HCT116 (cell line): ENCODE measurements around the gene PLCG2. TPM values are rescaled to one million over a fixed set of nuclear protein-coding genes. Genes with fewer than 3 reads are reported as not detected.

Experiments used
- ATAC-seq: fragments of 200-7000 bp; cut with Tn5 transposase; 2 replicates; pipeline ENCODE4 v1.9.1; 2020; ENCODE audit warnings: mild to moderate bottlenecking, moderate library complexity
- BruUV-seq: library from RNA; stranded (reverse); fragments of 400-500 nt; replicated peaks from 2 replicates; lab custom pipeline; 2021; lab: Mats Ljungman, UMichigan
- CTCF ChIA-PET: fragments of 300-600 bp; sonication (Branson Sonifier 250); formaldehyde crosslinking; loops from one replicate; lab custom pipeline; 2021; ENCODE audit warnings: antibody characterized with exemption; lab: Charles Lee
- POLR2A ChIA-PET: fragments of 300-600, 350-600 bp; sonication (Branson Sonifier 250); formaldehyde crosslinking; loops from one replicate; lab custom pipeline; 2021; ENCODE audit warnings: antibody characterized with exemption; lab: Charles Lee
- RAD21 ChIA-PET, 2 experiments: fragments of 300-600 bp; sonication (Branson Sonifier 250); formaldehyde crosslinking; loops; one replicate each; lab custom pipeline; 2023; ENCODE audit warnings: low total read pairs in 2 of 2; ENCODE audit not compliant: uncharacterized antibody in 2 of 2, unreplicated experiment in 2 of 2, low non-redundant PET in 1 of 2; lab: Charles Lee
- DNase-seq: peaks from one replicate; pipeline ENCODE4 v3.0.0-alpha.2; 2010; ENCODE audit warnings: low read depth, low spot score
- H2AFZ ChIP-seq: fragments of 200-600 bp; shearing (Covaris generic), sonication (generic); 2 replicates; pipeline ENCODE4 v1.6.1; 2017; ENCODE audit warnings: low read depth, mixed run types, mixed read lengths, antibody characterized with exemption, low read length; ENCODE audit not compliant: poor library complexity, severe bottlenecking
- H3K27ac ChIP-seq: 2 replicates; pipeline ENCODE4 v1.5.1; 2012; ENCODE audit warnings: low read depth, low read length
- H3K27me3 ChIP-seq: fragments of 200-600 bp; sonication (generic); 2 replicates; pipeline ENCODE4 v1.6.1; 2016; ENCODE audit warnings: mixed run types, low read length, mixed read lengths; ENCODE audit not compliant: insufficient read depth
- H3K36me3 ChIP-seq, 2 experiments: fragments of 200-500 bp in 1 of 2; fragments of 200-600 bp in 1 of 2; sonication (Bioruptor generic) in 1 of 2; sonication (generic) in 1 of 2; 2 replicates each; pipeline versions ENCODE4 v1.5.1 to v1.6.1; 2014 to 2016; ENCODE audit warnings: low read length in 2 of 2, inconsistent platforms in 1 of 2, mixed read lengths in 1 of 2, mixed run types in 1 of 2; ENCODE audit not compliant: insufficient read depth in 2 of 2, control insufficient read depth in 1 of 2
- H3K4me1 ChIP-seq, 2 experiments: fragments of 200-600 bp in 1 of 2; sonication (generic) in 1 of 2; 2 replicates each; pipeline versions ENCODE4 v1.5.1 to v1.6.1; 2012 to 2017; ENCODE audit warnings: low read length in 2 of 2, inconsistent platforms in 1 of 2, mild to moderate bottlenecking in 1 of 2, mixed read lengths in 1 of 2, mixed run types in 1 of 2, moderate library complexity in 1 of 2; ENCODE audit not compliant: insufficient read depth in 2 of 2, control insufficient read depth in 1 of 2
- H3K4me2 ChIP-seq: fragments of 200-600 bp; sonication (generic); 2 replicates; pipeline ENCODE4 v1.6.1; 2017; ENCODE audit warnings: mixed run types, low read length, mixed read lengths
- H3K4me3 ChIP-seq, 2 experiments: fragments of 200-600 bp in 1 of 2; sonication (generic) in 1 of 2; replicated peaks in 1 of 2; 2 replicates each; pipeline ENCODE4 v1.5.1; 2011 to 2016; ENCODE audit warnings: low read length in 2 of 2, control low read depth in 1 of 2, low read depth in 1 of 2, mild to moderate bottlenecking in 1 of 2, mixed read lengths in 1 of 2, mixed run types in 1 of 2
- H3K79me2 ChIP-seq: fragments of 200-600 bp; sonication (generic); 2 replicates; pipeline ENCODE4 v1.6.1; 2017; ENCODE audit warnings: mild to moderate bottlenecking, mixed run types, low read length, moderate library complexity, mixed read lengths; ENCODE audit not compliant: insufficient read depth
- H3K9ac ChIP-seq: fragments of 200-600 bp; sonication (generic); 2 replicates; pipeline ENCODE4 v1.6.1; 2016; ENCODE audit warnings: low read length, mixed read lengths
- H3K9me2 ChIP-seq: fragments of 200-600 bp; sonication (generic), shearing (Covaris generic); 2 replicates; pipeline ENCODE4 v1.6.1; 2017; ENCODE audit warnings: mixed run types, mild to moderate bottlenecking, moderate library complexity; ENCODE audit not compliant: insufficient read depth
- H3K9me3 ChIP-seq, 2 experiments: fragments of 200-500 bp in 1 of 2; fragments of 200-600 bp in 1 of 2; sonication (Bioruptor generic) in 1 of 2; sonication (generic) in 1 of 2; 2 replicates each; pipeline ENCODE4 v1.6.1; 2014 to 2017; ENCODE audit warnings: low read length in 2 of 2, mixed read lengths in 2 of 2, inconsistent platforms in 1 of 2, low read depth in 1 of 2, mild to moderate bottlenecking in 1 of 2, mixed run types in 1 of 2, moderate library complexity in 1 of 2; ENCODE audit not compliant: control insufficient read depth in 1 of 2, insufficient read depth in 1 of 2
- H4K20me1 ChIP-seq: fragments of 200-600 bp; sonication (generic), shearing (Covaris generic); 2 replicates; pipeline ENCODE4 v1.6.1; 2017; ENCODE audit warnings: mixed run types, mild to moderate bottlenecking, moderate library complexity; ENCODE audit not compliant: insufficient read depth
- CBX3 ChIP-seq: IDR thresholded peaks from 2 replicates; pipeline ENCODE4 v1.6.1; 2012; ENCODE audit warnings: low read depth
- EZH2phosphoT487 ChIP-seq: fragments of 200-600 bp; IDR thresholded peaks from 2 replicates; pipeline ENCODE4 v1.6.1; 2018; ENCODE audit warnings: antibody characterized with exemption, borderline replicate concordance
- POLR2A ChIP-seq: IDR thresholded peaks from 2 replicates; pipeline ENCODE4 v1.7.0; 2011; ENCODE audit warnings: borderline replicate concordance; ENCODE audit not compliant: insufficient read depth, insufficient read length; ENCODE audit errors: extremely low read depth
- SRF ChIP-seq: IDR thresholded peaks from 2 replicates; pipeline ENCODE4 v1.6.1; 2012; ENCODE audit warnings: low read depth
- YY1 ChIP-seq: IDR thresholded peaks from 2 replicates; pipeline ENCODE4 v1.6.1; 2011; ENCODE audit warnings: low read length, low read depth, moderate library complexity, mild to moderate bottlenecking; ENCODE audit not compliant: insufficient replicate concordance; ENCODE audit errors: extremely low read depth
- ZFX ChIP-seq: fragments of 450-650 bp; IDR thresholded peaks from 2 replicates; pipeline ENCODE4 v1.6.1; 2017
- ZNF274 ChIP-seq: fragments of 200-500 bp; sonication (Bioruptor generic); IDR thresholded peaks from 2 replicates; pipeline ENCODE4 v1.6.1; 2014; ENCODE audit warnings: mild to moderate bottlenecking, low read depth, low read length, inconsistent platforms
- intact Hi-C: fragments of 100-400 bp; cut with micrococcal nuclease; formaldehyde crosslinking; loops from 2 replicates; pipeline ENCODE4 v1.10.0; 2022
- total RNA-seq: library from RNA; stranded (reverse); gene quantifications from one replicate; pipeline ENCODE4 v1.2.1, GENCODE V29; 2021; ENCODE audit not compliant: unreplicated experiment
- TF ChIP-seq, protein P1 (sequence below): IDR thresholded peaks from 2 replicates; pipeline ENCODE4 v1.6.1; 2012

PLCG2 gene
- total RNA-seq, 1 experiment from 2014 or later, result 31.2 TPM

DNA sequence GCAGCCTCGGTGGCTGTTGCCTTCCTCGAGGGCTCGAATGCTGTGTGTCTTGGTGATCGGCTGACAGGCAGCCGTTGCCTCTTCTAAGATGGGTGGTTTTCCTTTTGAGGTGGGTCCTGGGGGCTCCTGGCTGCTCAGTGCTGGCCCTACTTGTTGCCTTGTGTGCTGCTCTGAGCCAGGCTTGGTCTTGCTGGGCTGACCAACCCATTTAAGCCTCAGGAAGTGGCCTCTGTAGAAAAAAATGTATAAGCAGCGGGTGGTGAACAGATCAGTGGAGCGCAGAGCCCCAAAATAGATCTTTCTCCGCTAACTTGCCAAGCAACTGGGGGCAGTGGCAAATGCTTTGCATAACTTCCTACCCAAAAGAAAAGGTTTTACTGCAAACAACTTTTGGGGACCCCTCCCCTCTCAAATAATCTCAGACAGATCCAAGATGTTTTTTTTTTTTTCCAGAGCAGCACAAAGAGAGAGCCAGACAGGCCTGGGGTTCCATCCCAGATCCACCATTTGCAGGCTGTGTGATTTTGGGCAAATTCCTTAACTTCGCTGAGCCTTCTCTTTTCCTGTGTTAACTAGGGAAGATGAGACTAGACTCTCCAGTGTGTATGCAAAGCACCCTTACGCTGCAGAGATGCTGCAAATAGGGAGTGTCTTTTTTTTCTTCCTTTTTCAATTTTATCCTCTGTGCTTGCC lies 42.5 kb downstream of the PLCG2 start:
- CTCF ChIA-PET, result no interaction called here
- Histone ChIP-seq H3K36me3 (no peaks in the 10 kb centered on the region), H3K4me2 (no peak overlapping the region), H3K9ac (no peak overlapping the region), H3K9me2 (no peaks in the 10 kb centered on the region), H3K79me2 (no peaks in the 10 kb centered on the region), H3K27me3 (no peaks in the 10 kb centered on the region), H3K4me3 (no peak overlapping the region), H4K20me1 (no peaks in the 10 kb centered on the region), H2AFZ (no peak overlapping the region), H3K4me1 (no peaks in the 10 kb centered on the region), H3K27ac (no peak overlapping the region), H3K9me3 (no peaks in the 10 kb centered on the region)
- POLR2A ChIA-PET, result no interaction called here
- TF ChIP-seq, protein P1, sequence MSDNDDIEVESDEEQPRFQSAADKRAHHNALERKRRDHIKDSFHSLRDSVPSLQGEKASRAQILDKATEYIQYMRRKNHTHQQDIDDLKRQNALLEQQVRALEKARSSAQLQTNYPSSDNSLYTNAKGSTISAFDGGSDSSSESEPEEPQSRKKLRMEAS, result no peak
- no peak for DNase-seq
- intact Hi-C loops, result no loop called here
- RAD21 ChIA-PET, result no interaction called here
- ATAC-seq, result no peak
- BruUV-seq, result no TSS peak

DNA sequence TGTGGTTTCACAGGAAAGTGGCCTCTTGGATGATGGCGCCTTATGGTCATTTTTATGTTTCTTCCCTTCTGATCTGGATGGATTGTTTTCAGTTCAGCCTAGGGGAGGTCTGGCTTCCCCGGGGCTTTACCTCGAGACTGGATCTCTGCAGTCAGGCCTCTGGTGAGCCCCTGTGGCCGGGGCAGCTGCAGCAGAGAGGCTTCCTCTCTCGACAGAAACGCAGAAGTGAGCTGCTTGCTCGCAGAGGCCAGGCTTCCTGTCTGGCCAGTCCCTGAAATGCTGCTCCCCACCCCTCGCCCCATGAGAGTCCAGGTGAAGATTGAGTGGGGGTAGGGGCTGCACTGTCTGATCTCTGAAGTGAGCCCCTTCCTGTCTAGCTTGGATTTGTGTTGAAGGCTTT lies 44.0 kb downstream of the PLCG2 start:
- no peak overlapping the region for H3K9ac ChIP-seq
- POLR2A ChIA-PET, result no interaction called here
- CTCF ChIA-PET, result no interaction called here
- no TSS peak for BruUV-seq
- no peaks in the 10 kb centered on the region for H3K36me3 ChIP-seq
- no peaks in the 10 kb centered on the region for H3K9me3 ChIP-seq
- H3K4me2 ChIP-seq, result no peak overlapping the region
- intact Hi-C loops, result no loop called here
- TF ChIP-seq ZFX (no peak), YY1 (no peak), SRF (no peak), CBX3 (no peak), ZNF274 (no peak), POLR2A (no peak), EZH2phosphoT487 (no peak)
- no peak overlapping the region for H3K27ac ChIP-seq
- no peaks in the 10 kb centered on the region for H3K27me3 ChIP-seq
- DNase-seq (no peak), ATAC-seq (no peak)
- H3K4me1 ChIP-seq, result peaks cover 9 to 13% of the 10 kb centered on the region in 2 experiments
- H4K20me1 ChIP-seq, result no peaks in the 10 kb centered on the region
- no peak overlapping the region for H3K4me3 ChIP-seq
- RAD21 ChIA-PET, result no interaction called here
- H3K79me2 ChIP-seq, result no peaks in the 10 kb centered on the region
- no peak overlapping the region for H2AFZ ChIP-seq
- no peaks in the 10 kb centered on the region for H3K9me2 ChIP-seq
